HG03045 (cell line): ENCODE measurements around the gene VSIG10L.

Experiments used
- ATAC-seq: cut with Tn5 transposase; IDR thresholded peaks from one replicate; pipeline ENCODE4 v1.9.1; 2021; ENCODE audit warnings: mild to moderate bottlenecking, moderate library complexity; ENCODE audit not compliant: unreplicated experiment

VSIG10L gene

GRCh38 chr19:51341976-51342580 lies at the start of gene VSIG10L:
Gene VSIG10L, minus strand, starts transcription at chr19:51342139. Its CDS starts 15 bp downstream, at chr19:51342124.
- ATAC-seq, result no peak

- no peak for ATAC-seq
These were observed 49.2 kb upstream of the VSIG10L start for GRCh38 chr19:51391073-51391611.

- no peak for ATAC-seq
These were observed 47.2 kb upstream of the VSIG10L start for GRCh38 chr19:51389143-51389542.

- no peak for ATAC-seq
These were observed 46.0 kb upstream of the VSIG10L start, which contains the start of gene LIM2 for GRCh38 chr19:51387924-51388389. Gene LIM2, minus strand, starts transcription at chr19:51387974. Its CDS starts 531 bp downstream, at chr19:51387443.

- ATAC-seq, result no peak
These were observed 45.1 kb upstream of the VSIG10L start for GRCh38 chr19:51386882-51387520.

GRCh38 chr19:51382004-51382403 lies 40.1 kb upstream of the VSIG10L start:
- no peak for ATAC-seq

GRCh38 chr19:51380379-51380778 lies 38.4 kb upstream of the VSIG10L start:
- no peak for ATAC-seq

- no peak for ATAC-seq
These were observed 35.5 kb upstream of the VSIG10L start for GRCh38 chr19:51377422-51377821.

- no peak for ATAC-seq
These were observed 33.7 kb upstream of the VSIG10L start for GRCh38 chr19:51375504-51376221.

- ATAC-seq, result no peak
These were observed 30.9 kb upstream of the VSIG10L start, which contains the start of gene NKG7 for GRCh38 chr19:51372649-51373504. Gene NKG7, minus strand, starts transcription at chr19:51372654. Its CDS starts 119 bp downstream, at chr19:51372535.

- ATAC-seq, result no peak
These were observed 30.2 kb upstream of the VSIG10L start for GRCh38 chr19:51372021-51372648.

GRCh38 chr19:51371186-51371690 lies 29.3 kb upstream of the VSIG10L start:
- ATAC-seq, result no peak

GRCh38 chr19:51370230-51370629 lies 28.3 kb upstream of the VSIG10L start:
- ATAC-seq, result no peak

- no peak for ATAC-seq
These were observed 26.7 kb upstream of the VSIG10L start, which contains the start of gene CLDND2 for GRCh38 chr19:51368366-51369282. Gene CLDND2, minus strand, starts transcription at chr19:51369003. Its CDS starts 426 bp downstream, at chr19:51368577.

GRCh38 chr19:51367565-51368365 lies 25.8 kb upstream of the VSIG10L start:
- ATAC-seq, result peak; percentile 78

GRCh38 chr19:51367255-51367564 lies 25.3 kb upstream of the VSIG10L start:
- ATAC-seq, result peak; percentile 5

- ATAC-seq, result peak; percentile 46
These were observed 24.7 kb upstream of the VSIG10L start for GRCh38 chr19:51366389-51367254.
